Osteoblast (primary cell): Measurements from ENCODE around the gene ENOX1. TPM values are rescaled to one million over a fixed set of nuclear protein-coding genes. Genes with fewer than 3 reads are reported as not detected.

Experiments
- DNase-seq: peaks from one replicate; pipeline ENCODE4 v3.0.0; 2011; ENCODE audit warnings: low spot score, mixed read lengths; ENCODE audit not compliant: insufficient read length; ENCODE audit errors: missing footprints
- H2AFZ ChIP-seq: 2 replicates; pipeline ENCODE4 v1.6.0; 2011; ENCODE audit warnings: mild to moderate bottlenecking, low read length
- H3K27ac ChIP-seq: 2 replicates; pipeline ENCODE4 v1.5.1; 2011; ENCODE audit warnings: mild to moderate bottlenecking, low read depth, low read length, moderate library complexity
- H3K27me3 ChIP-seq: 2 replicates; pipeline ENCODE4 v1.6.0; 2012; ENCODE audit warnings: mild to moderate bottlenecking, control low read depth, inconsistent platforms, low read length, moderate library complexity; ENCODE audit not compliant: insufficient read depth
- H3K36me3 ChIP-seq: 2 replicates; pipeline ENCODE4 v1.5.1; 2011; ENCODE audit warnings: mild to moderate bottlenecking, low read length, control low read depth, moderate library complexity; ENCODE audit not compliant: insufficient read depth
- H3K4me1 ChIP-seq: 2 replicates; pipeline ENCODE4 v1.5.1; 2011; ENCODE audit warnings: mild to moderate bottlenecking, low read length, control low read depth, moderate library complexity; ENCODE audit not compliant: insufficient read depth
- H3K4me2 ChIP-seq: 2 replicates; pipeline ENCODE4 v1.6.0; 2011; ENCODE audit warnings: mild to moderate bottlenecking, low read length; ENCODE audit not compliant: insufficient read depth
- H3K4me3 ChIP-seq: fragments of 200-600 bp; sonication (generic); 3 replicates; pipeline ENCODE4 v1.5.1; 2012; ENCODE audit warnings: mild to moderate bottlenecking, low read length, inconsistent platforms; ENCODE audit not compliant: insufficient read depth
- H3K79me2 ChIP-seq: 2 replicates; pipeline ENCODE4 v1.6.0; 2012; ENCODE audit warnings: mild to moderate bottlenecking, low read length, control low read depth, inconsistent platforms; ENCODE audit not compliant: insufficient read depth
- H3K9me3 ChIP-seq: 2 replicates; pipeline ENCODE4 v1.5.1; 2011; ENCODE audit warnings: low read depth, low read length, control low read depth
- H4K20me1 ChIP-seq: 2 replicates; pipeline ENCODE4 v1.6.0; 2012; ENCODE audit warnings: mild to moderate bottlenecking, low read length, control low read depth; ENCODE audit not compliant: insufficient read depth
- CTCF ChIP-seq: IDR thresholded peaks from 2 replicates; pipeline ENCODE4 v1.5.1; 2011; ENCODE audit warnings: mild to moderate bottlenecking, low read depth, low read length, moderate library complexity; ENCODE audit errors: extremely low read depth
- total RNA-seq: library from RNA; depleted of rRNA; stranded (reverse); fragments of >200 nt; gene quantifications from 2 replicates; pipeline ENCODE4 v1.2.3, GENCODE V29; 2012

The ENOX1 gene
- total RNA-seq, 1 donor, result 5.4 TPM

GRCh38 chr13:43368003-43368402 lies 418.8 kb downstream of the ENOX1 start:
- no peaks in the 10 kb centered on the region for H4K20me1 ChIP-seq
- TF ChIP-seq CTCF, result no peak
- H3K4me2 ChIP-seq, result peak overlapping the region; percentile 66
- H3K79me2 ChIP-seq, result no peaks in the 10 kb centered on the region
- no peaks in the 10 kb centered on the region for H3K9me3 ChIP-seq
- no peak overlapping the region for H3K27ac ChIP-seq
- H2AFZ ChIP-seq, result peak overlapping the region; percentile 71
- peak overlapping the region; percentile 47 for H3K4me3 ChIP-seq
- peaks cover 18% of the 10 kb centered on the region for H3K4me1 ChIP-seq
- peak; percentile 50 for DNase-seq
- no peaks in the 10 kb centered on the region for H3K27me3 ChIP-seq
- H3K36me3 ChIP-seq, result no peaks in the 10 kb centered on the region

- peaks cover 28% of the 10 kb centered on the region for H3K4me1 ChIP-seq
- H3K79me2 ChIP-seq, result no peaks in the 10 kb centered on the region
- H3K4me3 ChIP-seq, result no peak overlapping the region
- no peaks in the 10 kb centered on the region for H3K36me3 ChIP-seq
- DNase-seq, result no peak
- peak overlapping the region; percentile 62 for H3K27ac ChIP-seq
- peak overlapping the region; percentile 8 for H3K4me2 ChIP-seq
- H2AFZ ChIP-seq, result no peak overlapping the region
- H4K20me1 ChIP-seq, result no peaks in the 10 kb centered on the region
- no peaks in the 10 kb centered on the region for H3K27me3 ChIP-seq
- H3K9me3 ChIP-seq, result no peaks in the 10 kb centered on the region
- TF ChIP-seq CTCF, result no peak
Observed at GRCh38 chr13:43365039-43365344, 421.8 kb downstream of the ENOX1 start.

- no peak for TF ChIP-seq CTCF
- H3K4me1 ChIP-seq, result peaks cover 28% of the 10 kb centered on the region
- no peaks in the 10 kb centered on the region for H3K79me2 ChIP-seq
- DNase-seq, result peak; percentile 44
- H3K27ac ChIP-seq, result peak overlapping the region; percentile 62
- H3K9me3 ChIP-seq, result no peaks in the 10 kb centered on the region
- no peak overlapping the region for H3K4me3 ChIP-seq
- no peaks in the 10 kb centered on the region for H4K20me1 ChIP-seq
- H3K4me2 ChIP-seq, result peak overlapping the region; percentile 8
- peak overlapping the region; percentile 72 for H2AFZ ChIP-seq
- no peaks in the 10 kb centered on the region for H3K36me3 ChIP-seq
- H3K27me3 ChIP-seq, result no peaks in the 10 kb centered on the region
Observed at GRCh38 chr13:43364210-43365038, 422.3 kb downstream of the ENOX1 start.

GRCh38 chr13:43363156-43363953 lies 423.4 kb downstream of the ENOX1 start:
- no peaks in the 10 kb centered on the region for H3K79me2 ChIP-seq
- H3K4me2 ChIP-seq, result peak overlapping the region; percentile 8
- no peaks in the 10 kb centered on the region for H3K27me3 ChIP-seq
- H3K4me1 ChIP-seq, result peaks cover 28% of the 10 kb centered on the region
- no peaks in the 10 kb centered on the region for H4K20me1 ChIP-seq
- H3K36me3 ChIP-seq, result no peaks in the 10 kb centered on the region
- H3K27ac ChIP-seq, result peak overlapping the region; percentile 62
- DNase-seq, result no peak
- H3K4me3 ChIP-seq, result no peak overlapping the region
- no peaks in the 10 kb centered on the region for H3K9me3 ChIP-seq
- no peak overlapping the region for H2AFZ ChIP-seq
- no peak for TF ChIP-seq CTCF
